Neural crest cell (in vitro differentiated cells): ENCODE measurements around the gene PERM1. TPM values are rescaled to one million over a fixed set of nuclear protein-coding genes. Genes with fewer than 3 reads are reported as not detected.
"Not testable (repeated sequence)": the region's sequence is repeated elsewhere in the genome, so short reads cannot be mapped to it uniquely, and the experiment has no call there.

ENCODE experiments used
- DNase-seq: peaks from one replicate; pipeline ENCODE4 v3.0.0; 2021; ENCODE audit warnings: low read depth, mixed read lengths, low spot score
- H3K27ac Mint-ChIP-seq: one replicate; pipeline ENCODE4 v1.8.0; 2021; ENCODE audit warnings: mild to moderate bottlenecking, mixed read lengths; ENCODE audit not compliant: unreplicated experiment
- H3K27me3 Mint-ChIP-seq: 2 replicates; pipeline ENCODE4 v1.8.0; 2021; ENCODE audit warnings: low read depth, mild to moderate bottlenecking, mixed read lengths
- H3K36me3 Mint-ChIP-seq: 2 replicates; pipeline ENCODE4 v1.8.0; 2021; ENCODE audit warnings: low read depth, mild to moderate bottlenecking, mixed read lengths
- H3K4me1 Mint-ChIP-seq: 2 replicates; pipeline ENCODE4 v1.8.0; 2021; ENCODE audit warnings: mixed read lengths
- H3K4me3 Mint-ChIP-seq: one replicate; pipeline ENCODE4 v1.8.0; 2021; ENCODE audit warnings: mild to moderate bottlenecking, mixed read lengths
- H3K9me3 Mint-ChIP-seq: 2 replicates; pipeline ENCODE4 v1.8.0; 2021; ENCODE audit warnings: mixed read lengths
- total RNA-seq: library from RNA; stranded (reverse); gene quantifications from 2 replicates; pipeline ENCODE4 v1.2.1, GENCODE V29; 2021
- TF ChIP-seq, protein P1 (sequence below): fragments of 200-600 bp; sonication (generic); conservative IDR thresholded peaks from 2 replicates; pipeline ENCODE4 v1.5.0; 2021; ENCODE audit warnings: antibody characterized with exemption, mild to moderate bottlenecking

The PERM1 gene
- total RNA-seq, 1 donor from 2014 or later: not detected

DNA sequence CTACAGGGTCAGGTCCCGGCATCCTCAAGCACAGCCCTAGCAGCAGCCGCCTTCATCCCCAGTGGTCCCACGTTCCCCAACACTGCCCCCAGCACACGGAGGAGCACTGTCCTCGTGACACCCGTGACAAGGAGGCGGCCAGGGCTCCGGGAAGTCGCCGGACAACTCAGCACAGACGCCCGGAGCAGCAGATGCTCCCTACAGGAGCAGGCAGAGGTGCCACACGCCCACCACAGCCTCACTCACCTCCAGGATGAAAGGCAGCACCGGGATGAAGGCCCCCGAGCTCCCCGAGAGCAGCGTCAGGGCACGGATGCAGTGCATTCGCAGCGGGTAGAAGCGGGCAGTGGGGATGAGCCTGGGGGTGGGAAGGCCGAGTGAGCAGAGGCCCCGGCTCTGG is 31.0 kb downstream of the PERM1 start:
- H3K27ac Mint-ChIP-seq: no peak overlapping the region
- TF ChIP-seq, protein P1, sequence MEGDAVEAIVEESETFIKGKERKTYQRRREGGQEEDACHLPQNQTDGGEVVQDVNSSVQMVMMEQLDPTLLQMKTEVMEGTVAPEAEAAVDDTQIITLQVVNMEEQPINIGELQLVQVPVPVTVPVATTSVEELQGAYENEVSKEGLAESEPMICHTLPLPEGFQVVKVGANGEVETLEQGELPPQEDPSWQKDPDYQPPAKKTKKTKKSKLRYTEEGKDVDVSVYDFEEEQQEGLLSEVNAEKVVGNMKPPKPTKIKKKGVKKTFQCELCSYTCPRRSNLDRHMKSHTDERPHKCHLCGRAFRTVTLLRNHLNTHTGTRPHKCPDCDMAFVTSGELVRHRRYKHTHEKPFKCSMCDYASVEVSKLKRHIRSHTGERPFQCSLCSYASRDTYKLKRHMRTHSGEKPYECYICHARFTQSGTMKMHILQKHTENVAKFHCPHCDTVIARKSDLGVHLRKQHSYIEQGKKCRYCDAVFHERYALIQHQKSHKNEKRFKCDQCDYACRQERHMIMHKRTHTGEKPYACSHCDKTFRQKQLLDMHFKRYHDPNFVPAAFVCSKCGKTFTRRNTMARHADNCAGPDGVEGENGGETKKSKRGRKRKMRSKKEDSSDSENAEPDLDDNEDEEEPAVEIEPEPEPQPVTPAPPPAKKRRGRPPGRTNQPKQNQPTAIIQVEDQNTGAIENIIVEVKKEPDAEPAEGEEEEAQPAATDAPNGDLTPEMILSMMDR: no peak
- H3K9me3 Mint-ChIP-seq: no peaks in the 10 kb centered on the region
- H3K4me1 Mint-ChIP-seq: no peaks in the 10 kb centered on the region
- H3K36me3 Mint-ChIP-seq: peaks cover 13% of the 10 kb centered on the region
- DNase-seq: no peak
- H3K27me3 Mint-ChIP-seq: peaks cover 6% of the 10 kb centered on the region
- peak overlapping the region; percentile 49 for H3K4me3 Mint-ChIP-seq

DNA sequence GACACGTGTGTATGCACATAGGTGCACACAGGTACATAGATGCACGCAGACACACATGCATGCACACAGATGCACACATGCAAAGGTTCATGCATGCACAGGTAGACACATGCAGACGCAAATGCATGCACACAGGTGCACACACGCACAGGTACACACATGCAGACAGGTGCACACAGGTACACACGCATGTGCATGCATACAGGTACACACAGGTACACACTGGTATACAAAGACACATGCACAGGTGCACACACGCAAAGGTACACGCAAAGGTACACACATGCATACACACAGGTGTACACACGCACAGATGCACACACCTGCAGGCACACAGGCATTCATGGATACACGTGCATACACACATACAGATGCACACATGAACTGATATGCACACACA is 31.6 kb downstream of the PERM1 start:
- H3K27ac Mint-ChIP-seq: no peak overlapping the region
- H3K4me3 Mint-ChIP-seq: peak overlapping the region; percentile 49
- no peaks in the 10 kb centered on the region for H3K9me3 Mint-ChIP-seq
- no peak for DNase-seq
- peaks cover 11% of the 10 kb centered on the region for H3K27me3 Mint-ChIP-seq
- H3K36me3 Mint-ChIP-seq: peaks cover 13% of the 10 kb centered on the region
- TF ChIP-seq, protein P1: no peak
- H3K4me1 Mint-ChIP-seq: no peaks in the 10 kb centered on the region

DNA sequence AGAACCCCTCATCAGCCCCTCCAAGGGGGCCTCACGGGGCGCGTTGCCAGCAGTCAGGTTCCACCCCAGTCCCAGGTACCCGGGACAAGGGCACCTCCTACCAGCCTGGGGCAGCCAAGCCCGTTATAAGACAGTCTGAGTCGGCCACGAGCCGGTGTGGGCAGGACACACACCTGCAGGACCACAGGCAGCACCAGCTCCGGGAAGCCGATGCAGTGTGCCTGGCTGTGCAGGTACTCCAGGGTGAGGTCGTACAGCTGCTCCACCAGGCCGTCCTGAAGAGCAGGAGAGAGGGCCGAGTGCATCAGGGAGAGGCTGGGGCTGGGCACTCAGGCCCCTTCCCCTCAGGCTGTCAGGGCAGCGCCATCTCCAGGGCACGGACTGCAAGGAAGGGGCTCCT is 33.9 kb downstream of the PERM1 start:
- H3K9me3 Mint-ChIP-seq: no peaks in the 10 kb centered on the region
- H3K4me1 Mint-ChIP-seq: no peaks in the 10 kb centered on the region
- DNase-seq: no peak
- H3K27me3 Mint-ChIP-seq: peaks cover 32% of the 10 kb centered on the region
- H3K27ac Mint-ChIP-seq: no peak overlapping the region
- peaks cover 16% of the 10 kb centered on the region for H3K36me3 Mint-ChIP-seq
- no peak overlapping the region for H3K4me3 Mint-ChIP-seq
- TF ChIP-seq, protein P1: no peak

DNA sequence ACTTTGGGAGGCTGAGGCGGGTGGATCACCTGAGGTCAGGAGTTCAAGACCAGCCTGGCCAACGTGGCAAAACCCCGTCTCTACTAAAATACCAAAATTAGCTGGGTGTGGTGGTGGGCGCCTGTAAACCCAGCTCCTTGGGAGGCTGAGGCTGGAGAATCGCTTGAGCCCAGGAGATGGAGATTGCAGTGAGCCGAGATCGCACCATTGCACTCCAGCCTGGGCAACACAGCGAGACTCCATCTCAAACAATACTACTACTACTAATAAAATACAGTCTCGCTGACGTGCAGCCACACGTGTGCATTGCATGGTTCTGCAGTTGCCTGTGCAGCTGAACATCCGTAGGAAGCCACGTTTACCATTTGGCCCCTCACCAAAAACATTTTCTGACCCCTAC is 35.1 kb downstream of the PERM1 start:
- peaks cover 16% of the 10 kb centered on the region for H3K36me3 Mint-ChIP-seq
- H3K27me3 Mint-ChIP-seq: peaks cover 34% of the 10 kb centered on the region
- not testable (repeated sequence) for DNase-seq, H3K4me1 Mint-ChIP-seq, H3K9me3 Mint-ChIP-seq, H3K27ac Mint-ChIP-seq
- peak overlapping the region; percentile 27 for H3K4me3 Mint-ChIP-seq

DNA sequence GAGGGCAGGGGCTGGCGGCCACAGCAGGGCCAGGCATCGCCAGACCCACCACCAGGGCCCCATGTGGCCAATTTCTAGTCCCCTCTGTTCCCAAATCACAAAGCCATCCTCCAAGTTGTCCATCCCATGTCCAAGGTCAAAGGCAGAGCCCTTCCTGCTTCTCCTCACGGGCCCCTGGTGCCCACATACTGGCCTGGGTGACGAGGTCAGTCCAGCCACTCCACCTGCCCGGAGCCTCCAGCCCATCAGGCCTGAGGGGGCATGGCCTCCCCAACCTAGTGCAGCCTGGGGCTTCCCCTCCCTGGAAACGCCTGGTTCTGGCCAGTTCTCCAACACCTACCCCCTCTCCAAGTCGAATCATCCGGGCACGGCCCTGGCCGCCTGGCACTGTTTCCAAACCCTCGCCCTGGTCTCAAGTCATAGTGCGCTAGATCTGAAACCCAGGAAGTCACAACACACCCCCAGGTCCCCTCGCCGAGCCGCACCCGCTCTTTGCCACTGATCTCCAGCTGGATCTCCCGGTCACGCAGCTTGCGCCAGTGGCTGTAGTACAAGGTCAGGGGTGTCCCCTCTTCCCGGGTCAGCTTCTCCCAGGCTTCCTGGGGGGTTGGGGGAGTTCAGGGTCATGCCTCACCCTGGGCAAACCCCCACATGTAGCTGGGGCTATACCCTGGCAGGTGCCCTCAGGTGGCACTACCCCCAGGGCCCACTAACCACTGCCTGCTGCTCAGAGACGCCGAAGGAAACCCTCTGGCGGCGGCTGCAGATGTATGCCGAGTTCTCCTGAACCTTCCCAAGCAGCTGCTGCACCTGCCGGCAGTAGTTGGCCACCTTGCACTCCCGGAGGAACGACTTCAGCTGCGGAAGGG is 36.0 kb downstream of the PERM1 start:
- Mint-ChIP-seq H3K4me3 (no peak overlapping the region), H3K9me3 (no peaks in the 10 kb centered on the region), H3K27me3 (peaks cover 40% of the 10 kb centered on the region), H3K27ac (no peak overlapping the region), H3K4me1 (no peaks in the 10 kb centered on the region), H3K36me3 (peaks cover 13% of the 10 kb centered on the region)
- TF ChIP-seq, protein P1: no peak
- DNase-seq: no peak
